SK-N-SH (cell line): Measurements from ENCODE around the gene MCF2L2. TPM values are rescaled to one million over a fixed set of nuclear protein-coding genes. Genes with fewer than 3 reads are reported as not detected.

Source experiments
- CTCF ChIA-PET: fragments of 300-600, 350-600 bp; formaldehyde crosslinking; extraction: SDS; loops from one replicate; lab custom pipeline; 2021; lab: Yijun Ruan, JAX
- POLR2A ChIA-PET: fragments of 350-600 bp; sonication (Branson Sonifier 250); formaldehyde crosslinking; extraction: SDS; loops from one replicate; lab custom pipeline; 2020; ENCODE audit warnings: antibody characterized with exemption, inconsistent platforms; lab: Yijun Ruan, JAX
- DNase-seq: peaks from one replicate; pipeline ENCODE4 v3.0.0; 2012
- H2AFZ ChIP-seq: fragments of 200-600 bp; sonication (generic); 2 replicates; pipeline ENCODE4 v1.8.1; 2016; ENCODE audit warnings: antibody characterized with exemption, mild to moderate bottlenecking, low read depth
- H3F3A ChIP-seq: fragments of 200-600 bp; sonication (generic); replicated peaks from 2 replicates; pipeline ENCODE3; 2016; ENCODE audit warnings: antibody characterized with exemption, mild to moderate bottlenecking; ENCODE audit not compliant: insufficient read depth
- H3K27ac ChIP-seq, 2 experiments: fragments of 200-500 bp in 1 of 2; fragments of 200-600 bp in 1 of 2; sonication (Bioruptor generic) in 1 of 2; sonication (generic), shearing (Covaris generic) in 1 of 2; 2 replicates each; pipeline versions ENCODE4 v1.5.1 to v1.6.1; 2014 to 2016; ENCODE audit warnings: low read depth in 2 of 2, inconsistent platforms in 1 of 2, low read length in 1 of 2, mild to moderate bottlenecking in 1 of 2, mixed read lengths in 1 of 2
- H3K27me3 ChIP-seq: fragments of 200-600 bp; sonication (generic), shearing (Covaris generic); 2 replicates; pipeline ENCODE4 v1.6.1; 2016; ENCODE audit warnings: mixed run types; ENCODE audit not compliant: insufficient read depth
- H3K36me3 ChIP-seq, 2 experiments: fragments of 200-500 bp in 1 of 2; fragments of 200-600 bp in 1 of 2; sonication (Bioruptor generic) in 1 of 2; sonication (generic) in 1 of 2; replicated peaks in 1 of 2; 2 replicates each; pipeline versions ENCODE3 to v1.5.1; 2014 to 2016; ENCODE audit warnings: low read length in 1 of 2, mild to moderate bottlenecking in 1 of 2; ENCODE audit not compliant: insufficient read depth in 2 of 2, control insufficient read depth in 1 of 2
- H3K4me1 ChIP-seq, 2 experiments: fragments of 200-500 bp in 1 of 2; fragments of 200-600 bp in 1 of 2; sonication (Bioruptor generic) in 1 of 2; sonication (generic), shearing (Covaris generic) in 1 of 2; 2 replicates each; pipeline versions ENCODE4 v1.5.1 to v1.6.1; 2014 to 2016; ENCODE audit warnings: low read depth in 1 of 2, low read length in 1 of 2, mixed run types in 1 of 2; ENCODE audit not compliant: insufficient read depth in 2 of 2, control insufficient read depth in 1 of 2
- H3K4me2 ChIP-seq: fragments of 200-600 bp; sonication (generic), shearing (Covaris generic); 2 replicates; pipeline ENCODE4 v1.6.1; 2017; ENCODE audit warnings: mixed run types
- H3K4me3 ChIP-seq, 2 experiments: fragments of 200-500 bp in 1 of 2; fragments of 200-600 bp in 1 of 2; sonication (Bioruptor generic) in 1 of 2; sonication (generic), shearing (Covaris generic) in 1 of 2; 2 replicates each; pipeline versions ENCODE4 v1.5.1 to v1.8.1; 2014 to 2016; ENCODE audit warnings: low read depth in 2 of 2, inconsistent platforms in 1 of 2, low read length in 1 of 2, mild to moderate bottlenecking in 1 of 2, mixed read lengths in 1 of 2, moderate library complexity in 1 of 2
- H3K79me2 ChIP-seq: fragments of 200-600 bp; sonication (generic); 2 replicates; pipeline ENCODE4 v1.8.1; 2017; ENCODE audit warnings: mild to moderate bottlenecking; ENCODE audit not compliant: insufficient read depth
- H3K9ac ChIP-seq: fragments of 200-600 bp; sonication (generic); 2 replicates; pipeline ENCODE4 v1.6.1; 2017; ENCODE audit warnings: mixed run types
- H3K9me2 ChIP-seq: fragments of 200-600 bp; sonication (generic); 2 replicates; pipeline ENCODE4 v1.6.1; 2017; ENCODE audit warnings: mixed run types
- H3K9me3 ChIP-seq: fragments of 200-600 bp; sonication (generic); 2 replicates; pipeline ENCODE4 v1.6.1; 2017; ENCODE audit warnings: mixed run types, mild to moderate bottlenecking, moderate library complexity
- H4K20me1 ChIP-seq: fragments of 200-600 bp; sonication (generic); 2 replicates; pipeline ENCODE4 v1.6.1; 2017; ENCODE audit warnings: mild to moderate bottlenecking, mixed run types; ENCODE audit not compliant: insufficient read depth
- EP300 ChIP-seq, 2 experiments: IDR thresholded peaks; 2 replicates each; pipeline versions ENCODE4 v1.4.0 to v1.6.1; 2012; ENCODE audit warnings: borderline replicate concordance in 1 of 2, low read depth in 1 of 2, low read length in 1 of 2
- FOSL2 ChIP-seq: IDR thresholded peaks from 2 replicates; pipeline ENCODE4 v1.4.0; 2012; ENCODE audit warnings: low read depth, mild to moderate bottlenecking, moderate library complexity, borderline replicate concordance
- FOXM1 ChIP-seq: IDR thresholded peaks from 2 replicates; pipeline ENCODE4 v1.4.0; 2012; ENCODE audit warnings: low read depth, mild to moderate bottlenecking
- GABPA ChIP-seq: IDR thresholded peaks from 2 replicates; pipeline ENCODE4 v1.4.0; 2012; ENCODE audit warnings: low read depth, mild to moderate bottlenecking
- JUND ChIP-seq: IDR thresholded peaks from 2 replicates; pipeline ENCODE4 v1.4.0; 2012
- MEF2A ChIP-seq: IDR thresholded peaks from 2 replicates; pipeline ENCODE4 v1.4.0; 2012; ENCODE audit warnings: low read depth, borderline replicate concordance
- NRF1 ChIP-seq: IDR thresholded peaks from 2 replicates; pipeline ENCODE4 v1.6.1; 2012; ENCODE audit warnings: low read depth, mild to moderate bottlenecking, low read length
- POLR2AphosphoS5 ChIP-seq: IDR thresholded peaks from 2 replicates; pipeline ENCODE4 v1.6.1; 2012; ENCODE audit warnings: low read depth, low read length
- REST ChIP-seq: IDR thresholded peaks from 2 replicates; pipeline ENCODE4 v1.6.1; 2012; ENCODE audit warnings: mild to moderate bottlenecking, low read depth, low read length, moderate library complexity
- RFX5 ChIP-seq: IDR thresholded peaks from 2 replicates; pipeline ENCODE4 v1.6.1; 2012; ENCODE audit warnings: mild to moderate bottlenecking, improper control_type of control experiment, low read length
- RXRA ChIP-seq: IDR thresholded peaks from 2 replicates; pipeline ENCODE4 v1.4.0; 2012; ENCODE audit warnings: low read depth, mild to moderate bottlenecking, borderline replicate concordance
- SIN3A ChIP-seq: IDR thresholded peaks from 2 replicates; pipeline ENCODE4 v1.6.1; 2012; ENCODE audit warnings: low read depth, mild to moderate bottlenecking, low read length, moderate library complexity, borderline replicate concordance
- SMC3 ChIP-seq: IDR thresholded peaks from 2 replicates; pipeline ENCODE4 v1.6.1; 2012; ENCODE audit warnings: low read depth, low read length, improper control_type of control experiment
- TAF1 ChIP-seq: IDR thresholded peaks from 2 replicates; pipeline ENCODE4 v1.6.1; 2012; ENCODE audit warnings: low read depth, mild to moderate bottlenecking, low read length, moderate library complexity, borderline replicate concordance
- TCF12 ChIP-seq: IDR thresholded peaks from 2 replicates; pipeline ENCODE4 v1.4.0; 2012
- TEAD4 ChIP-seq: IDR thresholded peaks from 2 replicates; pipeline ENCODE4 v1.4.0; 2012; ENCODE audit warnings: mild to moderate bottlenecking, borderline replicate concordance; ENCODE audit not compliant: insufficient read depth
- USF1 ChIP-seq: IDR thresholded peaks from 2 replicates; pipeline ENCODE4 v1.4.0; 2012; ENCODE audit warnings: low read depth, borderline replicate concordance
- WGBS: methylation state at CpG from one replicate; pipeline ENCODE4 v1.1.6; 2017; ENCODE audit warnings: low lambda C conversion rate; 5-methylcytosine and 5-hydroxymethylcytosine counted together
- polyA plus RNA-seq, 3 experiments: library from polyadenylated mRNA; depleted of rRNA; stranded (reverse); fragments of >200 nt; gene quantifications; 2 replicates each; pipeline ENCODE4 v1.2.3, GENCODE V29; 2012
- TF ChIP-seq, protein P1 (sequence below): IDR thresholded peaks from 2 replicates; pipeline ENCODE4; 2012

The MCF2L2 gene
- polyA plus RNA-seq, 1 of the 3 experiments (the other 2 are of a cell fraction) = 0.56 TPM

GRCh38 chr3:183313351-183313750 is 115.1 kb downstream of the MCF2L2 start:
- Histone ChIP-seq H3K79me2 (no peaks in the 10 kb centered on the region), H3K4me2 (no peak overlapping the region), H4K20me1 (no peaks in the 10 kb centered on the region), H3K36me3 (no peaks in the 10 kb centered on the region), H3F3A (no peaks in the 10 kb centered on the region), H3K4me3 (no peak overlapping the region), H2AFZ (no peak overlapping the region), H3K27me3 (no peaks in the 10 kb centered on the region), H3K9ac (no peak overlapping the region), H3K9me2 (no peaks in the 10 kb centered on the region), H3K27ac (no peak overlapping the region), H3K9me3 (no peaks in the 10 kb centered on the region), H3K4me1 (no peaks in the 10 kb centered on the region)
- no peak for DNase-seq
- ChIA-PET POLR2A (no interaction called here), CTCF (interaction anchor here (0.5 to 1.0 kb wide), 2 partner anchors 36 to 41 kb away, joined by 3 read pairs; no protein-coding TSS in a partner anchor)
- no peak for TF ChIP-seq USF1
- TF ChIP-seq POLR2AphosphoS5 = no peak
- TF ChIP-seq FOSL2 = no peak
- TF ChIP-seq FOXM1 = no peak
- TF ChIP-seq TEAD4 = no peak
- no peak for TF ChIP-seq NRF1
- no peak for TF ChIP-seq REST
- no peak for TF ChIP-seq RFX5
- no peak for TF ChIP-seq EP300 (IDR thresholded peaks at IDR 0.05; ENCODE audit: borderline replicate concordance in 1 of 2, low read depth in 1 of 2, low read length in 1 of 2)
- TF ChIP-seq GABPA = no peak
- no peak for TF ChIP-seq MEF2A
- 93% methylated on average over 4 of the region's 4 CpGs for WGBS

- no peaks in the 10 kb centered on the region for H3K9me2 ChIP-seq
- CTCF ChIA-PET = interaction anchor here (1.1 kb wide), 1 partner anchor 70 kb away, joined by 3 read pairs; no protein-coding TSS in a partner anchor
- no peaks in the 10 kb centered on the region for H3F3A ChIP-seq
- H3K4me2 ChIP-seq = no peak overlapping the region
- H2AFZ ChIP-seq = no peak overlapping the region
- no peaks in the 10 kb centered on the region for H3K9me3 ChIP-seq
- no peaks in the 10 kb centered on the region for H4K20me1 ChIP-seq
- H3K27ac ChIP-seq = no peak overlapping the region
- no peak overlapping the region for H3K4me3 ChIP-seq
- POLR2A ChIA-PET = no interaction called here
- no peak for DNase-seq
- no peak overlapping the region for H3K9ac ChIP-seq
- 72% methylated on average over 2 of the region's 2 CpGs for WGBS
- no peaks in the 10 kb centered on the region for H3K79me2 ChIP-seq
- H3K36me3 ChIP-seq = no peaks in the 10 kb centered on the region
- no peaks in the 10 kb centered on the region for H3K27me3 ChIP-seq
- H3K4me1 ChIP-seq = no peaks in the 10 kb centered on the region; a peak in 1 of 4 replicates
- TF ChIP-seq SMC3 (no peak), USF1 (no peak), POLR2AphosphoS5 (no peak), TCF12 (no peak), SIN3A (no peak), RXRA (no peak), JUND (no peak), FOXM1 (no peak), REST (no peak), TAF1 (no peak)
- TF ChIP-seq, protein P1, sequence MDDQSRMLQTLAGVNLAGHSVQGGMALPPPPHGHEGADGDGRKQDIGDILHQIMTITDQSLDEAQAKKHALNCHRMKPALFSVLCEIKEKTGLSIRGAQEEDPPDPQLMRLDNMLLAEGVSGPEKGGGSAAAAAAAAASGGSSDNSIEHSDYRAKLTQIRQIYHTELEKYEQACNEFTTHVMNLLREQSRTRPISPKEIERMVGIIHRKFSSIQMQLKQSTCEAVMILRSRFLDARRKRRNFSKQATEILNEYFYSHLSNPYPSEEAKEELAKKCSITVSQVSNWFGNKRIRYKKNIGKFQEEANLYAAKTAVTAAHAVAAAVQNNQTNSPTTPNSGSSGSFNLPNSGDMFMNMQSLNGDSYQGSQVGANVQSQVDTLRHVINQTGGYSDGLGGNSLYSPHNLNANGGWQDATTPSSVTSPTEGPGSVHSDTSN = no peak
Measured at GRCh38 chr3:183312433-183312832, 116.0 kb downstream of the MCF2L2 start.
